K562 (cell line): ENCODE measurements around the gene ANO10. TPM values are rescaled to one million over a fixed set of nuclear protein-coding genes. Genes with fewer than 3 reads are reported as not detected.

Source experiments
- CHD2 ChIP-seq: IDR thresholded peaks from 2 replicates; pipeline ENCODE4 v1.6.1; 2011; ENCODE audit warnings: low read depth, low read length
- EP300 ChIP-seq: IDR thresholded peaks from 2 replicates; pipeline ENCODE4 v1.6.1; 2012; ENCODE audit warnings: low read length, improper control_type of control experiment
- ESRRA ChIP-seq: fragments of 450-650 bp; IDR thresholded peaks from 2 replicates; pipeline ENCODE4 v1.6.1; 2014; ENCODE audit warnings: low read depth, mild to moderate bottlenecking, moderate library complexity, borderline replicate concordance
- HDAC1 ChIP-seq, 2 experiments: fragments of 450-650 bp; IDR thresholded peaks; 2 replicates each; pipeline ENCODE4 v1.6.1; 2016 to 2017; ENCODE audit warnings: inconsistent platforms in 1 of 2, mild to moderate bottlenecking in 1 of 2, moderate library complexity in 1 of 2
- JUND ChIP-seq, 2 experiments: IDR thresholded peaks; 2 replicates in 1 of 2; 3 replicates in 1 of 2; pipeline ENCODE4 v1.6.1; 2011; ENCODE audit warnings: borderline replicate concordance in 2 of 2, low read depth in 2 of 2, low read length in 2 of 2, improper control_type of control experiment in 1 of 2, missing biosample characterization in 1 of 2, missing genetic modification characterization in 1 of 2, missing genetic modification reagents in 1 of 2
- NFE2 ChIP-seq: IDR thresholded peaks from 2 replicates; pipeline ENCODE4 v1.6.1; 2014; ENCODE audit warnings: antibody characterized with exemption, low read depth
- TRIM24 ChIP-seq, 2 experiments: fragments of 450-650 bp; IDR thresholded peaks; 2 replicates each; pipeline ENCODE4 v1.6.1; 2016
- XRCC4 ChIP-seq: IDR thresholded peaks from one replicate; pipeline ENCODE4 v1.6.1; 2011; ENCODE audit not compliant: insufficient read depth, insufficient read length; ENCODE audit errors: extremely low read depth
- polyA plus RNA-seq, 8 experiments: library from polyadenylated mRNA; depleted of rRNA in 4 of 8; stranded (reverse) in 5 of 8; unstranded in 3 of 8; fragments of >200 nt; fragmentation: Nextera tagmentation in 2 of 8; fragmentation: Illumina TruSeq in 1 of 8; extraction: Ambion mirVana in 2 of 8; extraction: Trizol in 1 of 8; gene quantifications; 2 replicates each; pipeline versions ENCODE4 v1.2.1 to v1.2.3, GENCODE V29; 2011 to 2014; ENCODE audit warnings: inconsistent platforms in 1 of 8, missing spikeins in 1 of 8
- total RNA-seq, 7 experiments: library from RNA; depleted of rRNA in 6 of 7; stranded (reverse); fragments of >200 nt in 6 of 7; fragmentation: Illumina TruSeq in 2 of 7; extraction: Trizol in 2 of 7; gene quantifications; 2 replicates each; pipeline versions ENCODE4 v1.2.1 to v1.2.3, GENCODE V29; 2011 to 2021; ENCODE audit warnings: low replicate concordance in 1 of 7
- TF ChIP-seq, protein P1 (sequence below): fragments of 250-450 bp; sonication (Bioruptor Pico); IDR thresholded peaks from 2 replicates; pipeline ENCODE4 v1.5.0; 2020; ENCODE audit warnings: mild to moderate bottlenecking
- TF ChIP-seq, protein P2 (sequence below): fragments of 450-650 bp; IDR thresholded peaks from 2 replicates; pipeline ENCODE4 v1.6.1; 2016; ENCODE audit warnings: low read depth

ANO10 gene
- total and polyA plus RNA-seq, 9 of the 15 experiments (the other 6 are each of a cell fraction or from before 2014, with no cell fraction given): 6.4 to 46.0 (median 32.3) TPM

GRCh38 chr3:43455233-43455632 is 166.6 kb downstream of the ANO10 start (continued):
- TF ChIP-seq CHD2: no peak
- peak; percentile 35; the same call in 1 of the 2 replicates for TF ChIP-seq EP300
- TF ChIP-seq HDAC1 (IDR thresholded peaks at IDR 0.05): peak in 1 of 2 experiments; percentile 68; a peak in 1 of 4 replicates
- peak; percentile 60; the same call in 1 of the 2 replicates for TF ChIP-seq ESRRA
- TF ChIP-seq, protein P1, sequence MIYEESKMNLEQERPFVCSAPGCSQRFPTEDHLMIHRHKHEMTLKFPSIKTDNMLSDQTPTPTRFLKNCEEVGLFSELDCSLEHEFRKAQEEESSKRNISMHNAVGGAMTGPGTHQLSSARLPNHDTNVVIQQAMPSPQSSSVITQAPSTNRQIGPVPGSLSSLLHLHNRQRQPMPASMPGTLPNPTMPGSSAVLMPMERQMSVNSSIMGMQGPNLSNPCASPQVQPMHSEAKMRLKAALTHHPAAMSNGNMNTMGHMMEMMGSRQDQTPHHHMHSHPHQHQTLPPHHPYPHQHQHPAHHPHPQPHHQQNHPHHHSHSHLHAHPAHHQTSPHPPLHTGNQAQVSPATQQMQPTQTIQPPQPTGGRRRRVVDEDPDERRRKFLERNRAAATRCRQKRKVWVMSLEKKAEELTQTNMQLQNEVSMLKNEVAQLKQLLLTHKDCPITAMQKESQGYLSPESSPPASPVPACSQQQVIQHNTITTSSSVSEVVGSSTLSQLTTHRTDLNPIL (CRISPR knock-in tag): no peak
- peak; percentile 81 for TF ChIP-seq JUND (IDR thresholded peaks at IDR 0.05; ENCODE audit: borderline replicate concordance, low read depth, low read length)
- TF ChIP-seq JUND (tag; IDR thresholded peaks at IDR 0.05; ENCODE audit: borderline replicate concordance, low read depth, low read length): peak; percentile 91; the same call in 2 of the 3 replicates
- TF ChIP-seq XRCC4: no peak
- TF ChIP-seq, protein P2, sequence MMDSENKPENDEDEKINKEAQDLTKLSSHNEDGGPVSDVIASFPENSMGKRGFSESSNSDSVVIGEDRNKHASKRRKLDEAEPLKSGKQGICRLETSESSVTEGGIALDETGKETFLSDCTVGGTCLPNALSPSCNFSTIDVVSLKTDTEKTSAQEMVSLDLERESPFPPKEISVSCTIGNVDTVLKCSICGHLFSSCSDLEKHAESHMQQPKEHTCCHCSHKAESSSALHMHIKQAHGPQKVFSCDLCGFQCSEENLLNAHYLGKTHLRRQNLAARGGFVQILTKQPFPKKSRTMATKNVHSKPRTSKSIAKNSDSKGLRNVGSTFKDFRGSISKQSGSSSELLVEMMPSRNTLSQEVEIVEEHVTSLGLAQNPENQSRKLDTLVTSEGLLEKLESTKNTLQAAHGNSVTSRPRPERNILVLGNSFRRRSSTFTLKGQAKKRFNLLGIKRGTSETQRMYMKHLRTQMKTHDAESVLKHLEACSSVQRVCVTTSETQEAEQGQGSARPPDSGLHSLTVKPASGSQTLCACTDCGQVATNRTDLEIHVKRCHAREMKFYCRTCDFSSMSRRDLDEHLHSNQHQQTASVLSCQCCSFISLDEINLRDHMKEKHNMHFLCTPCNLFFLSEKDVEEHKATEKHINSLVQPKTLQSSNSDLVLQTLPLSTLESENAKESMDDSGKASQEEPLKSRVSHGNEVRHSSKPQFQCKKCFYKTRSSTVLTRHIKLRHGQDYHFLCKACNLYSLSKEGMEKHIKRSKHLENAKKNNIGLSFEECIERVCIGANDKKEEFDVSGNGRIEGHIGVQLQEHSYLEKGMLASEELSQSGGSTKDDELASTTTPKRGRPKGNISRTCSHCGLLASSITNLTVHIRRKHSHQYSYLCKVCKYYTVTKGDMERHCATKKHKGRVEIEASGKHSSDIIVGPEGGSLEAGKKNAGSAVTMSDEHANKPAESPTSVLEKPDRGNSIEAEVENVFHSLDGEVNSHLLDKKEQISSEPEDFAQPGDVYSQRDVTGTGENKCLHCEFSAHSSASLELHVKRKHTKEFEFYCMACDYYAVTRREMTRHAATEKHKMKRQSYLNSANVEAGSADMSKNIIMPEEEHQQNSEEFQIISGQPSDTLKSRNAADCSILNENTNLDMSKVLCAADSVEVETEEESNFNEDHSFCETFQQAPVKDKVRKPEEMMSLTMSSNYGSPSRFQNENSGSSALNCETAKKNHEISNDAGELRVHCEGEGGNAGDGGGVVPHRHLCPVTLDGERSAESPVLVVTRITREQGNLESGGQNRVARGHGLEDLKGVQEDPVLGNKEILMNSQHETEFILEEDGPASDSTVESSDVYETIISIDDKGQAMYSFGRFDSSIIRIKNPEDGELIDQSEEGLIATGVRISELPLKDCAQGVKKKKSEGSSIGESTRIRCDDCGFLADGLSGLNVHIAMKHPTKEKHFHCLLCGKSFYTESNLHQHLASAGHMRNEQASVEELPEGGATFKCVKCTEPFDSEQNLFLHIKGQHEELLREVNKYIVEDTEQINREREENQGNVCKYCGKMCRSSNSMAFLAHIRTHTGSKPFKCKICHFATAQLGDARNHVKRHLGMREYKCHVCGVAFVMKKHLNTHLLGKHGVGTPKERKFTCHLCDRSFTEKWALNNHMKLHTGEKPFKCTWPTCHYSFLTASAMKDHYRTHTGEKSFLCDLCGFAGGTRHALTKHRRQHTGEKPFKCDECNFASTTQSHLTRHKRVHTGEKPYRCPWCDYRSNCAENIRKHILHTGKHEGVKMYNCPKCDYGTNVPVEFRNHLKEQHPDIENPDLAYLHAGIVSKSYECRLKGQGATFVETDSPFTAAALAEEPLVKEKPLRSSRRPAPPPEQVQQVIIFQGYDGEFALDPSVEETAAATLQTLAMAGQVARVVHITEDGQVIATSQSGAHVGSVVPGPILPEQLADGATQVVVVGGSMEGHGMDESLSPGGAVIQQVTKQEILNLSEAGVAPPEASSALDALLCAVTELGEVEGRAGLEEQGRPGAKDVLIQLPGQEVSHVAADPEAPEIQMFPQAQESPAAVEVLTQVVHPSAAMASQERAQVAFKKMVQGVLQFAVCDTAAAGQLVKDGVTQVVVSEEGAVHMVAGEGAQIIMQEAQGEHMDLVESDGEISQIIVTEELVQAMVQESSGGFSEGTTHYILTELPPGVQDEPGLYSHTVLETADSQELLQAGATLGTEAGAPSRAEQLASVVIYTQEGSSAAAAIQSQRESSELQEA: no peak
- peak; percentile 60 to 70 for TF ChIP-seq TRIM24 (IDR thresholded peaks at IDR 0.05)
- TF ChIP-seq NFE2: peak; percentile 44; the same call in 1 of the 2 replicates
